Measurements from ENCODE around the gene GALM.

DNA sequence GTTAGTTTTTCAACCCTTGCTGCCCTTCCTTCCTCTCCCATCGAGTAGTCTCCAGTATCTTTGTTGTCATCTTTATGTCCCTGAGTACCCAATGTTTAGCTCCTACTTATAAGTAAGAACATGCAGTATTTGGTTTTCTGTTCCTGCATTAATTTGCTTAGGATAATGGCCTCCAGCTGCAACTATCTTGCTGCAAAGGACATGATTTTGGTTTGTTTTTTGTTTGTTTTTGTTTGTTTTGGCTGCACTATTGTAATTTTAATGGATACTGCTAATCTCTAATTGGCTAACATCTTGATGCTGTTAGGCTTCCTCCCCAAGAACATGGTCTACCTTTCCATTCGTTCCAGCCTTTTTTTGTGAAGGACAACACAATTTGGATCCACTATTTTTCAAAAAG is 32.0 kb upstream of the GALM start:
- TF ChIP-seq, protein P1, sequence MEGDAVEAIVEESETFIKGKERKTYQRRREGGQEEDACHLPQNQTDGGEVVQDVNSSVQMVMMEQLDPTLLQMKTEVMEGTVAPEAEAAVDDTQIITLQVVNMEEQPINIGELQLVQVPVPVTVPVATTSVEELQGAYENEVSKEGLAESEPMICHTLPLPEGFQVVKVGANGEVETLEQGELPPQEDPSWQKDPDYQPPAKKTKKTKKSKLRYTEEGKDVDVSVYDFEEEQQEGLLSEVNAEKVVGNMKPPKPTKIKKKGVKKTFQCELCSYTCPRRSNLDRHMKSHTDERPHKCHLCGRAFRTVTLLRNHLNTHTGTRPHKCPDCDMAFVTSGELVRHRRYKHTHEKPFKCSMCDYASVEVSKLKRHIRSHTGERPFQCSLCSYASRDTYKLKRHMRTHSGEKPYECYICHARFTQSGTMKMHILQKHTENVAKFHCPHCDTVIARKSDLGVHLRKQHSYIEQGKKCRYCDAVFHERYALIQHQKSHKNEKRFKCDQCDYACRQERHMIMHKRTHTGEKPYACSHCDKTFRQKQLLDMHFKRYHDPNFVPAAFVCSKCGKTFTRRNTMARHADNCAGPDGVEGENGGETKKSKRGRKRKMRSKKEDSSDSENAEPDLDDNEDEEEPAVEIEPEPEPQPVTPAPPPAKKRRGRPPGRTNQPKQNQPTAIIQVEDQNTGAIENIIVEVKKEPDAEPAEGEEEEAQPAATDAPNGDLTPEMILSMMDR (IDR thresholded peaks at IDR 0.05; ENCODE audit: poor library complexity) = no peak
- no peak for TF ChIP-seq EZH2 (IDR thresholded peaks at IDR 0.05; ENCODE audit: borderline replicate concordance)

Data from hepatocyte (in vitro differentiated cells).